ENCODE measurements around the gene ALG3.
A peak's percentile ranks its signal among the peaks of the same experiment; 100 is the strongest.

ALG3 gene

GRCh38 chr3:184234671-184235380, 13.9 kb downstream of the ALG3 start:
- no peak overlapping the region for H3K4me3 ChIP-seq (ENCODE audit: low read depth, low read length)
- H3K36me3 ChIP-seq (ENCODE audit: control insufficient read depth, insufficient read depth, low read length): no peaks in the 10 kb centered on the region
- H3K27ac ChIP-seq (ENCODE audit: low read depth, low read length): no peak overlapping the region
- H3K4me1 ChIP-seq (ENCODE audit: control insufficient read depth, insufficient read depth, low read length): no peaks in the 10 kb centered on the region; the same call in 1 of the 2 replicates
- H3K9me3 ChIP-seq (ENCODE audit: control insufficient read depth, insufficient read depth, low read length): no peaks in the 10 kb centered on the region
- H3K27me3 ChIP-seq (ENCODE audit: control insufficient read depth, insufficient read depth, low read length): peaks cover 40% of the 10 kb centered on the region
- H3K9ac ChIP-seq (ENCODE audit: low read depth, low read length): no peak overlapping the region

- Histone ChIP-seq H3K27me3 (ENCODE audit: control insufficient read depth, insufficient read depth, low read length) (peaks cover 46% of the 10 kb centered on the region), H3K27ac (ENCODE audit: low read depth, low read length) (no peak overlapping the region), H3K9ac (ENCODE audit: low read depth, low read length) (no peak overlapping the region)
These were observed 14.5 kb downstream of the ALG3 start for GRCh38 chr3:184234224-184234623.

GRCh38 chr3:184233127-184233843, 15.5 kb downstream of the ALG3 start:
- Histone ChIP-seq H3K4me3 (ENCODE audit: low read depth, low read length) (no peak overlapping the region), H3K36me3 (ENCODE audit: control insufficient read depth, insufficient read depth, low read length) (no peaks in the 10 kb centered on the region), H3K27ac (ENCODE audit: low read depth, low read length) (no peak overlapping the region), H3K4me1 (ENCODE audit: control insufficient read depth, insufficient read depth, low read length) (no peaks in the 10 kb centered on the region; the same call in 1 of the 2 replicates), H3K9me3 (ENCODE audit: control insufficient read depth, insufficient read depth, low read length) (no peaks in the 10 kb centered on the region), H3K9ac (ENCODE audit: low read depth, low read length) (no peak overlapping the region), H3K27me3 (ENCODE audit: control insufficient read depth, insufficient read depth, low read length) (peaks cover 56% of the 10 kb centered on the region)

More at GRCh38 chr3:184234224-184234623, 14.5 kb downstream of the ALG3 start:
- no peaks in the 10 kb centered on the region for H3K36me3 ChIP-seq (ENCODE audit: control insufficient read depth, insufficient read depth, low read length)
- no peaks in the 10 kb centered on the region; the same call in 1 of the 2 replicates for H3K4me1 ChIP-seq (ENCODE audit: control insufficient read depth, insufficient read depth, low read length)
- no peaks in the 10 kb centered on the region for H3K9me3 ChIP-seq (ENCODE audit: control insufficient read depth, insufficient read depth, low read length)
- H3K4me3 ChIP-seq (ENCODE audit: low read depth, low read length): no peak overlapping the region

- Histone ChIP-seq H3K9me3 (ENCODE audit: control insufficient read depth, insufficient read depth, low read length) (no peaks in the 10 kb centered on the region), H3K9ac (ENCODE audit: low read depth, low read length) (no peak overlapping the region), H3K4me3 (ENCODE audit: low read depth, low read length) (no peak overlapping the region), H3K27ac (ENCODE audit: low read depth, low read length) (no peak overlapping the region), H3K27me3 (ENCODE audit: control insufficient read depth, insufficient read depth, low read length) (peaks cover 64% of the 10 kb centered on the region), H3K36me3 (ENCODE audit: control insufficient read depth, insufficient read depth, low read length) (no peaks in the 10 kb centered on the region), H3K4me1 (ENCODE audit: control insufficient read depth, insufficient read depth, low read length) (no peaks in the 10 kb centered on the region; the same call in 1 of the 2 replicates)
These were observed 17.1 kb downstream of the ALG3 start for GRCh38 chr3:184231671-184232070.

- Histone ChIP-seq H3K4me1 (ENCODE audit: control insufficient read depth, insufficient read depth, low read length) (no peaks in the 10 kb centered on the region; the same call in 1 of the 2 replicates), H3K27ac (ENCODE audit: low read depth, low read length) (no peak overlapping the region), H3K9me3 (ENCODE audit: control insufficient read depth, insufficient read depth, low read length) (no peaks in the 10 kb centered on the region), H3K9ac (ENCODE audit: low read depth, low read length) (no peak overlapping the region), H3K27me3 (ENCODE audit: control insufficient read depth, insufficient read depth, low read length) (peaks cover 64% of the 10 kb centered on the region), H3K36me3 (ENCODE audit: control insufficient read depth, insufficient read depth, low read length) (no peaks in the 10 kb centered on the region), H3K4me3 (ENCODE audit: low read depth, low read length) (peak overlapping the region; percentile 68; the same call in 1 of the 2 replicates)
These were observed 17.9 kb downstream of the ALG3 start for GRCh38 chr3:184230603-184231528.

GRCh38 chr3:184230081-184230602, 18.6 kb downstream of the ALG3 start:
- H3K4me1 ChIP-seq (ENCODE audit: control insufficient read depth, insufficient read depth, low read length): no peaks in the 10 kb centered on the region; the same call in 1 of the 2 replicates
- H3K9ac ChIP-seq (ENCODE audit: low read depth, low read length): no peak overlapping the region
- H3K36me3 ChIP-seq (ENCODE audit: control insufficient read depth, insufficient read depth, low read length): no peaks in the 10 kb centered on the region
- no peaks in the 10 kb centered on the region for H3K9me3 ChIP-seq (ENCODE audit: control insufficient read depth, insufficient read depth, low read length)
- no peak overlapping the region for H3K27ac ChIP-seq (ENCODE audit: low read depth, low read length)
- H3K27me3 ChIP-seq (ENCODE audit: control insufficient read depth, insufficient read depth, low read length): peaks cover 64% of the 10 kb centered on the region
- peak overlapping the region; percentile 68 for H3K4me3 ChIP-seq (ENCODE audit: low read depth, low read length)

GRCh38 chr3:184229394-184230080, 19.2 kb downstream of the ALG3 start, which contains the start of gene VWA5B2:
Gene VWA5B2 (plus strand): TSS chr3:184229585. CDS start chr3:184230529, 944 bp downstream.
- Histone ChIP-seq H3K4me1 (ENCODE audit: control insufficient read depth, insufficient read depth, low read length) (no peaks in the 10 kb centered on the region; the same call in 1 of the 2 replicates), H3K36me3 (ENCODE audit: control insufficient read depth, insufficient read depth, low read length) (no peaks in the 10 kb centered on the region), H3K4me3 (ENCODE audit: low read depth, low read length) (peak within 1 kb of the TSS; percentile 68), H3K9ac (ENCODE audit: low read depth, low read length) (no peak within 1 kb of the TSS), H3K27me3 (ENCODE audit: control insufficient read depth, insufficient read depth, low read length) (peaks cover 64% of the 10 kb centered on the region), H3K27ac (ENCODE audit: low read depth, low read length) (no peak within 1 kb of the TSS), H3K9me3 (ENCODE audit: control insufficient read depth, insufficient read depth, low read length) (no peaks in the 10 kb centered on the region)

GRCh38 chr3:184228376-184229137, 20.2 kb downstream of the ALG3 start:
- Histone ChIP-seq H3K4me1 (ENCODE audit: control insufficient read depth, insufficient read depth, low read length) (no peaks in the 10 kb centered on the region; the same call in 1 of the 2 replicates), H3K36me3 (ENCODE audit: control insufficient read depth, insufficient read depth, low read length) (no peaks in the 10 kb centered on the region), H3K4me3 (ENCODE audit: low read depth, low read length) (peak overlapping the region; percentile 68; the same call in 1 of the 2 replicates), H3K9ac (ENCODE audit: low read depth, low read length) (no peak overlapping the region), H3K27ac (ENCODE audit: low read depth, low read length) (no peak overlapping the region), H3K27me3 (ENCODE audit: control insufficient read depth, insufficient read depth, low read length) (peaks cover 61% of the 10 kb centered on the region), H3K9me3 (ENCODE audit: control insufficient read depth, insufficient read depth, low read length) (no peaks in the 10 kb centered on the region)

GRCh38 chr3:184227481-184227935, 21.3 kb downstream of the ALG3 start:
- Histone ChIP-seq H3K4me1 (ENCODE audit: control insufficient read depth, insufficient read depth, low read length) (no peaks in the 10 kb centered on the region; the same call in 1 of the 2 replicates), H3K27ac (ENCODE audit: low read depth, low read length) (no peak overlapping the region), H3K27me3 (ENCODE audit: control insufficient read depth, insufficient read depth, low read length) (peaks cover 50% of the 10 kb centered on the region), H3K4me3 (ENCODE audit: low read depth, low read length) (no peak overlapping the region), H3K9ac (ENCODE audit: low read depth, low read length) (no peak overlapping the region), H3K36me3 (ENCODE audit: control insufficient read depth, insufficient read depth, low read length) (no peaks in the 10 kb centered on the region), H3K9me3 (ENCODE audit: control insufficient read depth, insufficient read depth, low read length) (no peaks in the 10 kb centered on the region)
